ENCODE measurements around the gene CDH3. TPM values are rescaled to one million over a fixed set of nuclear protein-coding genes. Genes with fewer than 3 reads are reported as not detected.

Gene CDH3
- total RNA-seq, 1 donor from 2014 or later: 3.6 TPM

DNA sequence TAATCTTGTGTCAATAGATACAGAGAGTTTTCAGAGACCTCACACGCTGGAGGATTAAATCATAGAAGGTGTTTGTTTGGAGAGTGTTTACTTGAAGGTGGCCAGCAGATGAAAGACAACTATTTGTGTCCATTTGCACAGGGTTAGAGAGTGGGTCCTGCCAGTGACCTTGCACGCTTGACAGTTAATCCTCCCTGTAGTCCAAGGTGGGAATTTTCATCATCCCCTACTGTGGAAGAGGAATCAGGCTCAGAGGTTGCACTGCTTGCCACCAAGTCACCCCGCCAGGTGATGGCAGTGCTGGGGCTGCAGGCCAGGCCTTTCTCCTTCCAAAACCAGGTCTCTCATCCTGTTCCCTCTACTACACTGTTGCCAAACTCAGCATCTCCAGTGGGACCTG is 104.3 kb downstream of the CDH3 start:
- Mint-ChIP-seq H3K36me3 (ENCODE audit: unreplicated experiment) (no peaks in the 10 kb centered on the region), H3K27ac (ENCODE audit: unreplicated experiment) (no peak overlapping the region), H3K4me3 (ENCODE audit: unreplicated experiment) (no peak overlapping the region), H3K9me3 (ENCODE audit: unreplicated experiment) (no peaks in the 10 kb centered on the region), H3K4me1 (ENCODE audit: unreplicated experiment) (peaks cover 3% of the 10 kb centered on the region), H3K27me3 (ENCODE audit: unreplicated experiment) (peaks cover 14% of the 10 kb centered on the region)
- no peak for DNase-seq (ENCODE audit: extremely low spot score, unreplicated experiment)
- no peak for TF ChIP-seq CTCF (IDR thresholded peaks at IDR 0.05)

Other genes with a start within 250 kb of the CDH3 start
- not detected in 2 replicates for gene SMPD3, start 196.8 kb upstream of the CDH3 start, total RNA-seq
- 34.8 and 36.3 TPM in 2 replicates for gene ZFP90, start 106.0 kb upstream of the CDH3 start, total RNA-seq
- 0.21 TPM in 1 of 2 replicates, not detected in the other for gene CDH1, start 92.0 kb downstream of the CDH3 start, total RNA-seq
- 11.9 and 13.4 TPM in 2 replicates for gene TANGO6, start 198.2 kb downstream of the CDH3 start, total RNA-seq